Smooth muscle cell (in vitro differentiated cells): ENCODE results near the gene CIAO3. TPM values are rescaled to one million over a fixed set of nuclear protein-coding genes. Genes with fewer than 3 reads are reported as not detected.

Source experiments
- DNase-seq: peaks from one replicate; lab custom pipeline; 2025; ENCODE audit not compliant: unreplicated experiment; lab: John Stamatoyannopoulos, UW
- H2AFZ ChIP-seq: fragments of 200-600 bp; sonication (generic); 2 replicates; pipeline ENCODE4 v1.6.0; 2016; ENCODE audit warnings: antibody characterized with exemption, low read depth, mild to moderate bottlenecking
- H3F3A ChIP-seq: fragments of 200-600 bp; sonication (generic); 2 replicates; pipeline ENCODE4 v1.6.0; 2017; ENCODE audit warnings: antibody characterized with exemption, low read depth
- H3K27ac ChIP-seq: fragments of 200-600 bp; sonication (generic); 2 replicates; pipeline ENCODE4 v1.5.1; 2016; ENCODE audit warnings: low read depth, mild to moderate bottlenecking
- H3K27me3 ChIP-seq: fragments of 200-600 bp; sonication (generic); 2 replicates; pipeline ENCODE4 v1.6.1; 2016; ENCODE audit warnings: low read depth, mild to moderate bottlenecking
- H3K36me3 ChIP-seq: fragments of 200-600 bp; sonication (generic); 2 replicates; pipeline ENCODE4 v1.5.1; 2016; ENCODE audit warnings: low read depth
- H3K4me1 ChIP-seq: fragments of 200-600 bp; sonication (generic); 2 replicates; pipeline ENCODE4 v1.5.1; 2016; ENCODE audit warnings: low read depth
- H3K4me2 ChIP-seq: fragments of 200-600 bp; sonication (generic); 2 replicates; pipeline ENCODE4 v1.6.0; 2016; ENCODE audit warnings: mild to moderate bottlenecking
- H3K4me3 ChIP-seq: fragments of 200-600 bp; sonication (generic); 2 replicates; pipeline ENCODE4 v1.5.1; 2016; ENCODE audit warnings: mild to moderate bottlenecking
- H3K79me2 ChIP-seq: fragments of 200-600 bp; sonication (generic); 2 replicates; pipeline ENCODE4 v1.6.0; 2016; ENCODE audit warnings: low read depth, mild to moderate bottlenecking
- H3K9ac ChIP-seq: fragments of 200-600 bp; sonication (generic); 2 replicates; pipeline ENCODE4 v1.6.0; 2016; ENCODE audit warnings: low read depth
- H3K9me3 ChIP-seq: fragments of 200-600 bp; sonication (generic); replicated peaks from 2 replicates; pipeline ENCODE4 v1.5.1; 2016; ENCODE audit warnings: low read depth
- H4K20me1 ChIP-seq: fragments of 200-600 bp; sonication (generic); 2 replicates; pipeline ENCODE4 v1.6.0; 2016; ENCODE audit warnings: low read depth
- WGBS: methylation state at CpG from one replicate; pipeline ENCODE4 v1.1.7; 2016; ENCODE audit warnings: low lambda C conversion rate; 5-methylcytosine and 5-hydroxymethylcytosine counted together
- polyA plus RNA-seq: library from polyadenylated mRNA; unstranded; fragments of >200 nt; fragmentation: Nextera tagmentation; extraction: Ambion mirVana; gene quantifications from 2 replicates; pipeline ENCODE4 v1.2.1, GENCODE V29; 2016
- total RNA-seq: library from RNA; depleted of rRNA; stranded (reverse); fragments of >200 nt; gene quantifications from 2 replicates; pipeline ENCODE4 v1.2.3, GENCODE V29; 2014
- TF ChIP-seq, protein P1 (sequence below): fragments of 200-600 bp; sonication (generic); IDR thresholded peaks from 2 replicates; pipeline ENCODE4 v1.5.1; 2017; ENCODE audit warnings: borderline replicate concordance, mild to moderate bottlenecking, antibody characterized with exemption; ENCODE audit not compliant: insufficient read depth, poor library complexity, severe bottlenecking

CIAO3 gene
- total and polyA plus RNA-seq, 2 experiments from 2014 or later, result 19.7 to 39.6 TPM

DNA sequence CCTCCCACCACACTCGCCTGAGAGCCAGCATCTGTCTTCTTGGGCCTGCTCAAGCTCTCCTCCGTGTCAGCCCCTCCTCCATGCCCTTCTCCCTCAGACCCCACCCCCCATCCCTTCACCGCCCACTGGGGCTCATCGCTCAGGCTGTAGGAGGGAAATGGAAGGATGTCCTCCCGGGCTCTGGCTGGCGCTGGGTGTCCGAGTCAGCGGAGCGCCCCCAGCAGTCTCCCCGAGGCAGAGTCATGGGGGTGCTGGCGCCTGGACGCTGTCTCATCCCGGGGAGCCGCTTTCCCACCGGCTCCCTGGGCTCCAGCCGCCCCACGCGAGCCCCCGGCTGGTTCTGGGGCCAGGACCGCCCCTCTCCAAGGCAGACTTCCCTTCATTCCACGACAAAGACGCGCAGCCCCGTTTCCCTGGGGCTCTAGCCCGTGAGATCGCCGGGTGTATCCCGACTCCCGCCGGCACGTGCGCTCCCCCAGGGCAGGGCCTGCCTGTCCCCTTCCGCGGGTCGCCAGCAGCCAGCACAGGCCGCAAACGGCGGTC is 20.3 kb downstream of the CIAO3 start:
- Histone ChIP-seq H3K9ac (peak overlapping the region; percentile 71), H2AFZ (peak overlapping the region; percentile 85), H3K4me2 (peak overlapping the region; percentile 100), H3K36me3 (no peaks in the 10 kb centered on the region), H3F3A (no peaks in the 10 kb centered on the region), H3K4me3 (peak overlapping the region; percentile 91), H3K4me1 (peaks cover 11% of the 10 kb centered on the region), H3K9me3 (no peaks in the 10 kb centered on the region), H3K79me2 (no peaks in the 10 kb centered on the region), H3K27me3 (no peaks in the 10 kb centered on the region), H4K20me1 (peaks cover 18% of the 10 kb centered on the region), H3K27ac (peak overlapping the region; percentile 62)
- TF ChIP-seq, protein P1, sequence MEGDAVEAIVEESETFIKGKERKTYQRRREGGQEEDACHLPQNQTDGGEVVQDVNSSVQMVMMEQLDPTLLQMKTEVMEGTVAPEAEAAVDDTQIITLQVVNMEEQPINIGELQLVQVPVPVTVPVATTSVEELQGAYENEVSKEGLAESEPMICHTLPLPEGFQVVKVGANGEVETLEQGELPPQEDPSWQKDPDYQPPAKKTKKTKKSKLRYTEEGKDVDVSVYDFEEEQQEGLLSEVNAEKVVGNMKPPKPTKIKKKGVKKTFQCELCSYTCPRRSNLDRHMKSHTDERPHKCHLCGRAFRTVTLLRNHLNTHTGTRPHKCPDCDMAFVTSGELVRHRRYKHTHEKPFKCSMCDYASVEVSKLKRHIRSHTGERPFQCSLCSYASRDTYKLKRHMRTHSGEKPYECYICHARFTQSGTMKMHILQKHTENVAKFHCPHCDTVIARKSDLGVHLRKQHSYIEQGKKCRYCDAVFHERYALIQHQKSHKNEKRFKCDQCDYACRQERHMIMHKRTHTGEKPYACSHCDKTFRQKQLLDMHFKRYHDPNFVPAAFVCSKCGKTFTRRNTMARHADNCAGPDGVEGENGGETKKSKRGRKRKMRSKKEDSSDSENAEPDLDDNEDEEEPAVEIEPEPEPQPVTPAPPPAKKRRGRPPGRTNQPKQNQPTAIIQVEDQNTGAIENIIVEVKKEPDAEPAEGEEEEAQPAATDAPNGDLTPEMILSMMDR, result peak; percentile 18
- DNase-seq, result peak; percentile 67
- 1% methylated on average over 34 of the region's 38 CpGs for WGBS

DNA sequence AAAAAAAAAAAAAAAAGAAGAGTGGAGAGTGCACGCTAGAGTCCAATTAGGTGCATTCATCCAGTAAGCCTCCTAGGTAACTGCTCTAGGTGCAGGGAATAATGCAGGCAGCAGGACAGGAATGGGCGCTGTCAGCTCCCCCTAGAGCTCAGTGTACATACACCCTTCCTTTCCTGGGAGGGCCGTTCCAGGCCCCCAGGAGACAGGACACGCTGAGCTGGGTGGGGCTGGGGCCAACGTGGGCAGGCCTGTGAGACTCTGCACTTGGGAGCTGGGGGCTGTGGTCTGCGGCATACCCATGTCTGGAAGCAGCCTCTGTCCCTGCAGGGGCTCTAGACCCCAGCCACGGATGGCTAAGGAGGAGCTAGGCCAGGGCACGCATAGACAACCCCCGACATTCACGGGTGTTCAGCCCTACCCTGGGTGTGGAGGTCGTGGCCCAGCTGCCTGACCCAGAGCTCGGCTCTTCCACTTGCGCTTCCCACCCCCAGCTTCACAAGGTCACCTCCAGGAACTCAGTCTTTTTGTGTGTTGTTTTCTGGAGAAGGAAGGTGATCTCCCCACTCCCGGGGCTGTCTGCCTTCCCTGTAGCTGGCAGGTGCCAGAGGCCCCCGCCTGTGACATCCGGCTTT is 20.9 kb downstream of the CIAO3 start:
- Histone ChIP-seq H2AFZ (no peak overlapping the region), H3K9me3 (no peaks in the 10 kb centered on the region), H3K27me3 (no peaks in the 10 kb centered on the region), H4K20me1 (peaks cover 18% of the 10 kb centered on the region), H3K36me3 (no peaks in the 10 kb centered on the region), H3K4me3 (peak overlapping the region; percentile 91), H3K79me2 (no peaks in the 10 kb centered on the region), H3K4me2 (peak overlapping the region; percentile 100), H3K27ac (peak overlapping the region; percentile 62), H3F3A (no peaks in the 10 kb centered on the region), H3K4me1 (peaks cover 11% of the 10 kb centered on the region), H3K9ac (no peak overlapping the region)
- TF ChIP-seq, protein P1, result no peak
- DNase-seq, result no peak
- 31% methylated on average over 16 of the region's 16 CpGs for WGBS

GRCh38 chr16:718922-719321 is 21.9 kb downstream of the CIAO3 start:
- no peak overlapping the region for H3K4me3 ChIP-seq
- WGBS, result 93% methylated on average over 6 of the region's 6 CpGs
- no peak overlapping the region for H2AFZ ChIP-seq
- no peaks in the 10 kb centered on the region for H3F3A ChIP-seq
- no peaks in the 10 kb centered on the region for H3K36me3 ChIP-seq
- H3K4me1 ChIP-seq, result peaks cover 15% of the 10 kb centered on the region
- peaks cover 18% of the 10 kb centered on the region for H4K20me1 ChIP-seq
- no peak for DNase-seq
- H3K9me3 ChIP-seq, result no peaks in the 10 kb centered on the region
- no peak overlapping the region for H3K4me2 ChIP-seq
- no peaks in the 10 kb centered on the region for H3K79me2 ChIP-seq
- H3K9ac ChIP-seq, result no peak overlapping the region
- TF ChIP-seq, protein P1, result no peak
- no peak overlapping the region for H3K27ac ChIP-seq
- no peaks in the 10 kb centered on the region for H3K27me3 ChIP-seq

GRCh38 chr16:718389-718788 is 22.4 kb downstream of the CIAO3 start:
- H2AFZ ChIP-seq, result no peak overlapping the region
- 97% methylated on average over 9 of the region's 9 CpGs for WGBS
- no peak overlapping the region for H3K27ac ChIP-seq
- no peak overlapping the region for H3K4me3 ChIP-seq
- peaks cover 15% of the 10 kb centered on the region for H3K4me1 ChIP-seq
- H3K36me3 ChIP-seq, result no peaks in the 10 kb centered on the region
- TF ChIP-seq, protein P1, result no peak
- no peak for DNase-seq
- no peaks in the 10 kb centered on the region for H3F3A ChIP-seq
- peaks cover 18% of the 10 kb centered on the region for H4K20me1 ChIP-seq
- no peak overlapping the region for H3K4me2 ChIP-seq
- no peak overlapping the region for H3K9ac ChIP-seq
- no peaks in the 10 kb centered on the region for H3K27me3 ChIP-seq
- no peaks in the 10 kb centered on the region for H3K9me3 ChIP-seq
- no peaks in the 10 kb centered on the region for H3K79me2 ChIP-seq
